ENCODE data around the gene GLYAT.

The GLYAT gene

GRCh38 chr11:58676563-58677135, 55.1 kb downstream of the GLYAT start:
- H3K4me3 ChIP-seq (ENCODE audit: low read depth, low read length), result no peak overlapping the region
- DNase-seq (ENCODE audit: low read depth), result no peak
- no peak for TF ChIP-seq CTCF (IDR thresholded peaks at IDR 0.05; ENCODE audit: low read depth, low read length, missing control alignments)
- in situ Hi-C loops (cut with HindIII; ENCODE audit: low sequenced_read_pairs), result no loop called here

GRCh38 chr11:58675334-58676155, 56.2 kb downstream of the GLYAT start:
- peak; percentile 100 for TF ChIP-seq CTCF (IDR thresholded peaks at IDR 0.05; ENCODE audit: low read depth, low read length, missing control alignments)

GRCh38 chr11:58674609-58675008, 57.1 kb downstream of the GLYAT start:
- in situ Hi-C loops (cut with HindIII; ENCODE audit: low sequenced_read_pairs), result no loop called here
- no peak for DNase-seq (ENCODE audit: low read depth)
- TF ChIP-seq CTCF (IDR thresholded peaks at IDR 0.05; ENCODE audit: low read depth, low read length, missing control alignments), result no peak
- no peak overlapping the region for H3K4me3 ChIP-seq (ENCODE audit: low read depth, low read length)

More at GRCh38 chr11:58675334-58676155, 56.2 kb downstream of the GLYAT start:
- in situ Hi-C loops (cut with HindIII; ENCODE audit: low sequenced_read_pairs), result no loop called here
- H3K4me3 ChIP-seq (ENCODE audit: low read depth, low read length), result no peak overlapping the region
- peak; percentile 28 for DNase-seq (ENCODE audit: low read depth)

- in situ Hi-C loops (cut with HindIII; ENCODE audit: low sequenced_read_pairs), result no loop called here
- no peak overlapping the region for H3K4me3 ChIP-seq (ENCODE audit: low read depth, low read length)
- no peak for TF ChIP-seq CTCF (IDR thresholded peaks at IDR 0.05; ENCODE audit: low read depth, low read length, missing control alignments)
- DNase-seq (ENCODE audit: low read depth), result no peak
These were observed 59.6 kb downstream of the GLYAT start for GRCh38 chr11:58671983-58672633.

GRCh38 chr11:58659910-58660570, 71.7 kb downstream of the GLYAT start:
- in situ Hi-C loops (cut with HindIII; ENCODE audit: low sequenced_read_pairs), result no loop called here
- DNase-seq (ENCODE audit: low read depth), result no peak
- H3K4me3 ChIP-seq (ENCODE audit: low read depth, low read length), result no peak overlapping the region
- no peak for TF ChIP-seq CTCF (IDR thresholded peaks at IDR 0.05; ENCODE audit: low read depth, low read length, missing control alignments)

- no peak for TF ChIP-seq CTCF (IDR thresholded peaks at IDR 0.05; ENCODE audit: low read depth, low read length, missing control alignments)
These were observed 72.3 kb downstream of the GLYAT start for GRCh38 chr11:58659404-58659803.

More at GRCh38 chr11:58659404-58659803, 72.3 kb downstream of the GLYAT start:
- H3K4me3 ChIP-seq (ENCODE audit: low read depth, low read length), result no peak overlapping the region
- in situ Hi-C loops (cut with HindIII; ENCODE audit: low sequenced_read_pairs), result no loop called here
- DNase-seq (ENCODE audit: low read depth), result no peak
